ENCODE results near the gene BANP.
"Not testable (repeated sequence)": the region's sequence is repeated elsewhere in the genome, so short reads cannot be mapped to it uniquely, and the experiment has no call there.

Gene BANP

DNA sequence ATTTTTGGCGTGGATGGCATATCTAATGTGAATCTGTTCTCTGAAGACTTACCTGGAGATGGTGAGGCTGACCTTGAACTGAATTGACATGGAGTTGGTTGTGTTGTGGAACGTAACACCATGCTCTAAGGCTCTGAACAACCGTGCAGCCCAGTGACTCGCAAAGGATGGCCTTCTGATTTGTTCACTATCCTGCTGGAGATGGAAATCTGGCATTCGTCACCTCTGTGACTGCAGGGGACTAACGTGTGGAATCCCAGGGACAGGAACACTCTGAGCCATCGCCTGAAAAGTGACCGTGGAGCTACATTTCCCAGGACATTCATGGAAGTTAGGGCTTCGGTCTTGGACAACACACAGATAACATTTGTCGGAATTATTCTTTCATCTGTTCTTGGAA lies 61.1 kb downstream of the BANP start:
- TF ChIP-seq, protein P1, sequence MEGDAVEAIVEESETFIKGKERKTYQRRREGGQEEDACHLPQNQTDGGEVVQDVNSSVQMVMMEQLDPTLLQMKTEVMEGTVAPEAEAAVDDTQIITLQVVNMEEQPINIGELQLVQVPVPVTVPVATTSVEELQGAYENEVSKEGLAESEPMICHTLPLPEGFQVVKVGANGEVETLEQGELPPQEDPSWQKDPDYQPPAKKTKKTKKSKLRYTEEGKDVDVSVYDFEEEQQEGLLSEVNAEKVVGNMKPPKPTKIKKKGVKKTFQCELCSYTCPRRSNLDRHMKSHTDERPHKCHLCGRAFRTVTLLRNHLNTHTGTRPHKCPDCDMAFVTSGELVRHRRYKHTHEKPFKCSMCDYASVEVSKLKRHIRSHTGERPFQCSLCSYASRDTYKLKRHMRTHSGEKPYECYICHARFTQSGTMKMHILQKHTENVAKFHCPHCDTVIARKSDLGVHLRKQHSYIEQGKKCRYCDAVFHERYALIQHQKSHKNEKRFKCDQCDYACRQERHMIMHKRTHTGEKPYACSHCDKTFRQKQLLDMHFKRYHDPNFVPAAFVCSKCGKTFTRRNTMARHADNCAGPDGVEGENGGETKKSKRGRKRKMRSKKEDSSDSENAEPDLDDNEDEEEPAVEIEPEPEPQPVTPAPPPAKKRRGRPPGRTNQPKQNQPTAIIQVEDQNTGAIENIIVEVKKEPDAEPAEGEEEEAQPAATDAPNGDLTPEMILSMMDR (conservative IDR thresholded peaks at IDR 0.05), result no peak
- no peak overlapping the region for H3K27ac ChIP-seq

GRCh38 chr16:88013091-88013609 lies 61.9 kb downstream of the BANP start:
- H3K27ac ChIP-seq, result no peak overlapping the region

DNA sequence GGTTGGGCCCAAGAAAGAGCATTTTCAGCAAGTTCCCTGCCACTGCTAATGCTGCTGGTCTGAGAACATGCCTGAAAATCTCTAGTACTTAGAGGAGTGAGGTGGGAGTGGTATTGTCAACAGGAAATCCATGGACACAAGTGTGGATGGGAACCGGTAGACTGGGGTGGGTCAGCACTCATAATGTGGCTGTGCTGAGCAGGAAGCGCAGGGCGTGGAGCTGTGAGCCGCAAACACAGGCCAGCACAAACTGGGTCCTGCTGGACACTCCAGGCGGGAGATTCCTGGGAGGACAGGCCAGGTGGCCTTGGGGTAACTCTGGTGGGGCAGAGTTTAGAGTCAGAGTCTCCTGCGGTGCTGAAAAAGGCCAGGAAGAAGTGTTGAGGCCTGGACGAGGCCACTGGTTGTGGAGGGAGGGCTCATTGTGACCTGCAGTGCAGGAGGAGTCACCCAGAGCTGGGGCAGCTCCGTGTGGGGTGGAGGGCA lies 62.6 kb downstream of the BANP start:
- H3K27ac ChIP-seq, result no peak overlapping the region
- TF ChIP-seq, protein P1 (conservative IDR thresholded peaks at IDR 0.05), result no peak

More at GRCh38 chr16:88013091-88013609, 61.9 kb downstream of the BANP start:
- TF ChIP-seq, protein P1 (conservative IDR thresholded peaks at IDR 0.05), result no peak

DNA sequence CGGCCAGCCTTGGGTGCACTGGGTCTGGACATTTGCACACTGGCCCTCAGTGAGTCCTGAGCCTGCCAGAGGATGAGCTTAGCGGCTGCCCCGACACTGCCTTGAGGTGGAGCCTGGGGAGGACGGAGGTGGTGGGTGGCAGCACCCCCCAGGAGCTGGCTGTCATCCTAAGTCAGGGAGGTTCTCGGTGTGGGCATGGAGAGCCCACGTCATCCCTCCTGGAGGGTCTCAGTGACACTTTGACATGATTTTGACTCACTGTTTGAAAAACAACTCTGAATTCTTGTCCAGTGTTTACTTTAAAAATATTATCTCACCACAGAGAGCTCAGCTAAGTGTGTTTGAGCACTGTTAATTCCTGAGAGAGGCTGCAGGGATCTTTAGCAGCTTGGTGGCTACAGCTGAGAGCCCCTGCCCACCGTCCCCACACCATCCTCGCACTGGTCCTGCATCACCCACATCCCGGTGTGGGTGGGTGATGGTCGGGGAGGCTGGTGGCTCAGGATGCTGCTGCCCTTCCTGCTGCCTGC lies 63.1 kb downstream of the BANP start:
- no peak overlapping the region for H3K27ac ChIP-seq
- TF ChIP-seq, protein P1 (conservative IDR thresholded peaks at IDR 0.05), result no peak

DNA sequence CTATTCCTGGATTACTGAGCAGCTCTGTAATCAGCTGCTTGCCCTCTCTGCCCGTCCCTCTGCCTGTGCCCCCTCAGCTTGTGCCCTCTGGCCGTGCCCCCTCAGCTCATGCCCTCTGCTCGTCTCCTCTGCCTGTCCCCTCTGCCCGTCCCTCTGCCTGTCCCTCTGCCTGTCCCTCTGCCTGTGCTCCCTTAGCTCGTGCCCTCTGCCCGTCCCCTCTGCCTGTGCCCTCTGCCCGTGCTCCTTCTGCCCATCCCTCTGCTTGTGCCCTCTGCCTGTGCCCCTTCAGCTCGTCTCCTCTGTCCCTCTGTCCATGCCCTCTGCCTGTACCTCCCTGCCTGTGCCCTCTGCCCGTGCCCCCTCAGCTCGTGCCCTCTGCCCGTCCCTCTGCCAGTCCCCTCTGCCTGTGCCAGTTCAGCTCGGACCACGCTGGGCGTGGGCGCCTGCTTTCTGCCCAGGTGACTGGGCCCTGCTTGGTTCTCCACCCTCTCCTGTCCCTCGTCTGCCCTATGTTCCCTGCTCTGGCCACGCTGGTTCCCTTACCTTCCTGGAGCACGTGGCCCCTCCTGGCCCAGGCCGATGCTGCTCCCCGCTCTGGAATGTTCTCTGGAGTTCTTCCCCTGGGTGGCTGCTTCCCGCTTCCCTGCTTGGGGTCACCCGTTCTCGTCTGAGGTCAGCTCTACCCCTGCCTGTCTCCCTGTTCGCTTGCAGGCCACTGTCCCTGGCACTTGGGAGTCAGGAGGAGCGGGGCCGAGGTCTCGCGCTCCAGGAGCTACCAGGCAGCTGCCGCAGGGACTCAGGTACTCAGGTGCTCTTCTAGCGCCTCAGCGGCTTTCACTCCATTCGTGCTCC lies 63.9 kb downstream of the BANP start:
- TF ChIP-seq, protein P1 (conservative IDR thresholded peaks at IDR 0.05), result no peak
- no peak overlapping the region for H3K27ac ChIP-seq

DNA sequence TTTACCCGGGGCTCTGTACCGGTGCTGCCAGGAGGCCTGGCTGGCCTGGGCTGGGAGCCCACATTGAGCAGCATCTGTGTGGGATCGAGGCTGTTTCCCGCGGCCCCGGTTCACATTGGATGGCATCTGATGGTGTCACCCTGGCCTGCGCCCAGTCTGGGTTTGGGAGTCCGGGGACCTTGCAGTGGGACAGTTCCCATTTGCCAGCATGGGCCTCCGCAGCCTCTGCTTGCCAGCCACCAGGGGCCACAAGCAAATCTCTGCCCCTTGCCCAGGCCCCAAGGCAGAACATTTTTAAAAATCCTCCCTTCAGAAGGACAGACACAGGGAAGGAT lies 64.5 kb downstream of the BANP start:
- TF ChIP-seq, protein P1 (conservative IDR thresholded peaks at IDR 0.05), result no peak
- H3K27ac ChIP-seq, result no peak overlapping the region

- H3K27ac ChIP-seq, result not testable (repeated sequence)
Observed at GRCh38 chr16:88016386-88016785, 65.2 kb downstream of the BANP start.

DNA sequence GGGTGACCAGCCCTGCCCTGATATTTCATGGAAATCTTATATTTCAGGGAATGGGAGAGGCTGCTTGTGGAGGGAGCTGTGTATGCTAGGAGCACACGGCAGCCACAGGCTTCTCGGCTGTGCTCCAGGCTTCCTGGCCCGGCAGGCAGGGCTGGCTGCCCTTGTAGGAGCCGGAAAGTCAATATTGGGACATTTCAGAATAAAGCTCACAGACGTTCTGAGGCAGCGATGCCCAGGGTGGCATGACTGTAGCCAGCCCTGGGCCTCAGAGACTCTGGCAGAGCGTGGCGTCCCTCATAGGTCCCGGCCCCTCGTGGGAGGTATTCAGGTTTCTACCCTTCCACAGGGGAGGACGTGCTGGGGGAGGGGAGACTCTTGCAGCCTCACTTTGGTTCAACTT lies 65.7 kb downstream of the BANP start:
- TF ChIP-seq, protein P1 (conservative IDR thresholded peaks at IDR 0.05), result no peak
- no peak overlapping the region for H3K27ac ChIP-seq

Measured in VCaP (cell line).